Pancreas (tissue), 10 donors: ENCODE results near the gene CLIC1. TPM values are rescaled to one million over a fixed set of nuclear protein-coding genes. Genes with fewer than 3 reads are reported as not detected.

Experiments used
- ATAC-seq, 4 donors: fragments of 200-7000 bp; cut with Tn5 transposase; one replicate each; pipeline versions ENCODE4 v1.8.0 to v1.9.1; 2020; ENCODE audit warnings: mild to moderate bottlenecking in 4 of 4, moderate library complexity in 4 of 4
- DNase-seq, 6 donors: peaks; one replicate each; pipeline ENCODE4 v3.0.0-alpha.2; 2020
- FAIRE-seq: peaks from 2 replicates; lab custom pipeline; 2012; peaks lifted over from hg19 to GRCh38; lab: Jason Lieb, UNC
- H3K27ac ChIP-seq, 4 donors: fragments of 200-600 bp; sonication (generic); 1 replicate in 3 of 4; 2 replicates in 1 of 4; pipeline versions ENCODE4 v1.5.0 to v1.8.0; 2020
- H3K27me3 ChIP-seq, 4 donors: fragments of 200-600 bp; one replicate each; pipeline ENCODE4 v1.8.0; 2021
- H3K36me3 ChIP-seq, 3 donors: fragments of 200-600 bp; sonication (generic) in 1 of 3; one replicate each; pipeline versions ENCODE4 v1.5.0 to v1.8.0; 2020 to 2021
- H3K4me1 ChIP-seq, 3 donors: fragments of 200-600 bp; one replicate each; pipeline ENCODE4 v1.8.0; 2021
- H3K4me3 ChIP-seq, 4 donors: fragments of 200-600 bp; sonication (generic) in 2 of 4; one replicate each; pipeline versions ENCODE4 v1.5.0 to v1.8.0; 2020 to 2021
- H3K9me3 ChIP-seq, 4 donors: fragments of 200-600 bp; one replicate each; pipeline ENCODE4 v1.8.0; 2021
- CTCF ChIP-seq, 4 donors: fragments of 200-600 bp; sonication (generic) in 3 of 4; IDR thresholded peaks; one replicate each; pipeline versions ENCODE4 v1.5.0 to v1.8.0; 2021; ENCODE audit warnings: antibody characterized with exemption in 4 of 4
- WGBS, 2 donors: extraction: QIAGEN DNeasy Blood & Tissue Kit; methylation state at CpG; one replicate each; pipeline ENCODE4 v1.1.7; 2013; 5-methylcytosine and 5-hydroxymethylcytosine counted together
- intact Hi-C, 3 donors: fragments of 100-400 bp; cut with DNase I; formaldehyde crosslinking; loops; one replicate each; pipeline versions ENCODE4 v1.11.1 to v1.14.2; 2022
- polyA plus RNA-seq, 2 donors: library from polyadenylated mRNA; stranded (reverse); fragments of 200-250 nt; gene quantifications; one replicate each; pipeline ENCODE4 v1.2.3, GENCODE V29; 2013
- total RNA-seq, 6 donors: library from RNA; stranded (reverse); fragmentation: NEBNext Ultra II Directional in 4 of 6; extraction: Animal tissue kit (Norgen Biotek cat#: 25700) in 4 of 6; gene quantifications; one replicate each; pipeline versions ENCODE4 v1.2.1 to v1.2.4, GENCODE V29; 2021 to 2023
- donor health status: healthy with polysubstance abuse.
- donor health status: DM: no; HTN: no; CAD: no; lungs with moderate emphysema.
- donor health status: DM: no; HTN: no; CAD: no.
- donor health status: control.
- donor health status: control.
- donor health status: Bipolar disorder and iron deficiency.
- donor health status: DM: yes; HTN: yes; CAD: no.
- donor health status: DM: no; HTN: no; CAD: no.
- donor health status: DM: no; HTN: no; CAD: no.
- donor health status: DM: yes; HTN: yes; CAD: no.

CLIC1 gene
- total and polyA plus RNA-seq, 8 donors, result 61.0 to 154 (median 87.6) TPM

GRCh38 chr6:31723980-31724691, 12.2 kb downstream of the CLIC1 start:
- no peaks in the 10 kb centered on the region for H3K36me3 ChIP-seq
- no peaks in the 10 kb centered on the region for H3K9me3 ChIP-seq
- H3K27me3 ChIP-seq, result no peaks in the 10 kb centered on the region
- WGBS, 2 donors, result 80 to 85% methylated on average over 24 to 25 of the region's 25 CpGs
- DNase-seq (no peak), ATAC-seq (no peak), FAIRE-seq (no peak)
- no peak for TF ChIP-seq CTCF (IDR thresholded peaks at IDR 0.05)
- no peak overlapping the region for H3K4me3 ChIP-seq
- intact Hi-C loops, result no loop called here
- H3K4me1 ChIP-seq, result no peaks in the 10 kb centered on the region
- no peak overlapping the region for H3K27ac ChIP-seq

GRCh38 chr6:31723245-31723979, 12.9 kb downstream of the CLIC1 start, which contains the start of gene MPIG6B:
TSS of gene MPIG6B (plus strand) at chr6:31723373. CDS start at chr6:31723384, 11 bp downstream.
- H3K4me3 ChIP-seq, result no peak within 1 kb of the TSS
- H3K27ac ChIP-seq, result no peak within 1 kb of the TSS
- no peaks in the 10 kb centered on the region for H3K4me1 ChIP-seq
- FAIRE-seq (no peak), ATAC-seq (no peak), DNase-seq (no peak)
- intact Hi-C loops, result no loop called here
- no peaks in the 10 kb centered on the region for H3K9me3 ChIP-seq
- TF ChIP-seq CTCF (IDR thresholded peaks at IDR 0.05), result no peak
- no peaks in the 10 kb centered on the region for H3K27me3 ChIP-seq
- H3K36me3 ChIP-seq, result no peaks in the 10 kb centered on the region
- 72 to 79% methylated on average over 46 of the region's 46 CpGs for WGBS, 2 donors

- Histone ChIP-seq H3K27ac (no peak overlapping the region), H3K9me3 (no peaks in the 10 kb centered on the region), H3K27me3 (no peaks in the 10 kb centered on the region), H3K36me3 (no peaks in the 10 kb centered on the region), H3K4me3 (no peak overlapping the region), H3K4me1 (no peaks in the 10 kb centered on the region)
- no peak for ATAC-seq
- no peak for FAIRE-seq
- intact Hi-C loops, result no loop called here
- no peak for DNase-seq
- 76 to 78% methylated on average over 3 of the region's 3 CpGs for WGBS, 2 donors
- no peak for TF ChIP-seq CTCF (IDR thresholded peaks at IDR 0.05)
Measured at GRCh38 chr6:31722173-31722572, 14.2 kb downstream of the CLIC1 start.

- intact Hi-C loops, result no loop called here
- ATAC-seq (no peak), DNase-seq (no peak), FAIRE-seq (no peak)
- Histone ChIP-seq H3K4me1 (no peaks in the 10 kb centered on the region), H3K9me3 (no peaks in the 10 kb centered on the region), H3K36me3 (no peaks in the 10 kb centered on the region), H3K27me3 (no peaks in the 10 kb centered on the region), H3K4me3 (no peak within 1 kb of the TSS), H3K27ac (no peak within 1 kb of the TSS)
- WGBS, 2 donors, result 61 to 76% methylated on average over 4 of the region's 4 CpGs
- no peak for TF ChIP-seq CTCF (IDR thresholded peaks at IDR 0.05)
Measured at GRCh38 chr6:31721351-31722020, 14.8 kb downstream of the CLIC1 start, which contains the start of gene LY6G6C. TSS of gene LY6G6C (minus strand) at chr6:31721746. CDS start at chr6:31721679, 67 bp downstream.
